Hematopoietic multipotent progenitor cell treated with erythropoietin and hydrocortisone succinate and interleukin-3 and kit ligand, for 4 days (in vitro differentiated cells): ENCODE data around the gene ZNF582.
"Not testable (repeated sequence)": the region's sequence is repeated elsewhere in the genome, so short reads cannot be mapped to it uniquely, and the experiment has no call there.

Experiments used
- DNase-seq: peaks from one replicate; pipeline ENCODE4 v3.0.0-alpha.2; 2015

The ZNF582 gene

GRCh38 chr19:56350416-56351045 is 42.8 kb downstream of the ZNF582 start:
- peak; percentile 90 for DNase-seq

DNA sequence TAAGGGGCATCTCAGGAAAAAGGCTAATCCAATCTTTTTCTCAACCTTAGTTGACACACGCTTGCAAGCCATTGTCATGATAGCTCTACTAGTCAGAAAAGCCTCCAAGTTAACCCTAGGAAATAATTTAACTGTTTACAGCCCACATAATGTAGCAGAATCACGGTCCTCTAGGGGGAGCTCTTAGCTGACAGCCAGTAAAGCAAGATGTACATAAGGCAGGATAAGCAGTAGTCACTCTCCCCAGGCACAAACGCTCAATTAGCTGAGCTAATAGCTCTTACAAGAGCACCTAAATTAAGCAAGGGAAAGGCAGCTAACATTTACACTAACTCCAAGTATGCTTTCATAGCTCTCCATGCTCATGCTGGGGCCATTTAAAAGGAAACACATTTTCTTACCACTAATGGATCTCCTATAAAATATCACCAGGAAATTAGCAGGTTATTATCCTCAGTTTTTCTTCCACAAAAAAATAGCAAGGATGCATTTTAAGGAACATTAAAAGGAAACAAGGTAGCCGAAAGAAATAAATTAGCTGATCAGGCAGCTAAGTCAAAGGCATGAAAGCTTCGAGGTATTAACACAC is 45.0 kb downstream of the ZNF582 start:
- peak; percentile 60 for DNase-seq

DNA sequence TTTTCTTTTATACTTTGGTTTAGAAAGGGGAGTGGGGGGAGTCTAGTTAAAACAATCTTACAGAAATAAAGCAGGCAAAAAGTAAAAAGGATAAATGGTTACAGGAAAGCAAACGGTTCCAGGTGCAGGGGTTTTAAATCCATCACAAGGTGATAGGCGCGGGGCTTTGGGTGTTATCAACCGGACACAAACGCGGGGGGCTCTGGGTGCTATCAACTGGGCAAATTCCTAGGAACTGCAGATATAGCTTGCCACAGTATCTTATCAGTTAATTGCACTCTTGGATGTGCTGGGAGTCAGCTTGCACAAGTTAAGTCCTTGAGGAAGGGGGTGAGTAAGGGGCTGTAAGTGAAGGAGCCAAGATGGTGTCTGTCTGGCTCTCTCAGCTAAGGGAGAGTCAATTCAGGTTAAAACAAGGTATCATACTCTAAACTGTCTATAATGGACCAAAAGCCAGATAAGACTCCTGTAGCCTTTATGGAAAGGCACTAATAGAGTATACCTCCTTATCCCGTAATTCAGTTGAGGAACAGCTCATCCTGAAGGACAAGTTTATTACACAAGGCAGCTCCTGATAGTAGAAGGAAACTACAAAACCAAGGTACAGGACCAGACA is 46.1 kb downstream of the ZNF582 start:
- DNase-seq: peak; percentile 27

DNA sequence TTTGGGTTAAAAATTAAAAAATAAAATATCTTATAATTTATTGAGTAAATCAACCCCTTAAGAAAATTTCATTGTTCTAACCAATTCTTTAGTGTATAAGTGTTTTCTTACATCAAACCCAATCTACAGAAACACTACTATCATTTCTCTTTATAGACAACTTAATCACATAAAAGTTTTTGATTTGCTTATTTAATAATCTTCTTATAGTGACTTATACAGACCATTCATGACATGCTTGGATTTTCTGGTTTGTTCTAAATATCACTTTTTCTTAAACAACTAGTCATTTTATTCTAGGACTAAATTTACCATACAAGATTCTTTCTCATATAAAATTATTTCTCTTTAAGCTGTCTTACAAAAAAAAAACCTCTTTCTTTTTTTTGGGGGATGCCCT is 51.4 kb downstream of the ZNF582 start:
- no peak for DNase-seq

GRCh38 chr19:56339031-56339430 is 54.3 kb downstream of the ZNF582 start:
- not testable (repeated sequence) for DNase-seq

DNA sequence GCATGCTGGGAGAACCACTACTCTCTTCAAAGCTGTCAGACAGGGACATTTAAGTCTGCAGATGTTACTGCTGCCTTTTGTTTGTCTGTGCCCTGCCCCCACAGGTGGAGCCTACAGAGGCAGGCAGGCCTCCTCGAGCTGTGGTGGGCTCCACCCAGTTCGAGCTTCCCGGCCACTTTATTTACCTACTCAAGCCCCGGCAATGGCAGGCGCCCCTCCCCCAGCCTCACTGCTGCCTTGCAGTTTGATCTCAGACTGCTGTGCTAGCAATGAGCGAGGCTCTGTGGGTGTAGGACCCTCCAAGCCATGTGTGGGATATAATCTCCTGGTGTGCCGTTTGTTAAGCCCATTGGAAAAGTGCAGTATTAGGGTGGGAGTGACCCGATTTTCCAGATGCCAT is 56.3 kb downstream of the ZNF582 start:
- DNase-seq: not testable (repeated sequence)

DNA sequence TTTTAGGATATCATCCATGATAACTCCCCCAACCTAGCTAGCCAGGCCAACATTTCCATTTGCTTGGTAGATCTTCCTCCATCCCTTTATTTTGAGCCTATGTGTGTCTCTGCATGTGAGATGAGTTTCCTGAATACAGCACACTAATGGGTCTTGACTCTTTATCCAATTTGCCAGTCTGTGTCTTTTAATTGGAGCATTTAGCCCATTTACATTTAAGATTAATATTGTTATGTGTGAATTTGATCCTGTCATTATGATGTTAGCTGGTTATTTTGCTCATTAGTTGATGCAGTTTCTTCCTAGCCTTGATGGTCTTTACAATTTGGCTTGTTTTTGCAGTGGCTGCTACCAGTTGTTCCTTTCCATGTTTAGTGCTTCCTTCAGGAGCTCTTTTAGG is 58.0 kb downstream of the ZNF582 start:
- DNase-seq: not testable (repeated sequence)

- peak; percentile 89 for DNase-seq
Observed at GRCh38 chr19:56333506-56333905, 59.8 kb downstream of the ZNF582 start.
